HEK293 (cell line): ENCODE results near the gene CHCHD2.
"Not testable (repeated sequence)": the region's sequence is repeated elsewhere in the genome, so short reads cannot be mapped to it uniquely, and the experiment has no call there.

ENCODE experiments used
- CTCF ChIA-PET: fragments of 350-600 bp; formaldehyde crosslinking; extraction: SDS; loops from one replicate; lab custom pipeline; 2021; ENCODE audit warnings: antibody characterized with exemption; lab: Yijun Ruan, JAX
- POLR2A ChIA-PET: fragments of 300-600 bp; formaldehyde crosslinking; extraction: SDS; loops from one replicate; lab custom pipeline; 2020; ENCODE audit warnings: antibody characterized with exemption, inconsistent platforms; lab: Yijun Ruan, JAX
- H3K27ac ChIP-seq: fragments of 200-500 bp; sonication (Bioruptor generic); 2 replicates; pipeline ENCODE4 v1.5.1; 2014; ENCODE audit warnings: low read depth, low read length, control low read depth, inconsistent platforms; ENCODE audit errors: extremely low read depth
- H3K36me3 ChIP-seq, 2 experiments: fragments of 200-500 bp in 1 of 2; sonication (Bioruptor generic) in 1 of 2; 1 replicate in 1 of 2; 2 replicates in 1 of 2; pipeline ENCODE4 v1.5.1; 2014 to 2017; ENCODE audit warnings: inconsistent platforms in 2 of 2, low read length in 2 of 2; ENCODE audit not compliant: control insufficient read depth in 2 of 2, insufficient read depth in 1 of 2
- H3K4me1 ChIP-seq: fragments of 200-500 bp; sonication (Bioruptor generic); 2 replicates; pipeline ENCODE4 v1.5.1; 2014; ENCODE audit warnings: mild to moderate bottlenecking, low read length, inconsistent platforms; ENCODE audit not compliant: control insufficient read depth, insufficient read depth
- H3K4me3 ChIP-seq: 2 replicates; pipeline ENCODE4 v1.5.1; 2011; ENCODE audit warnings: low read depth, mild to moderate bottlenecking, control low read depth, low read length, moderate library complexity
- H3K9me3 ChIP-seq: fragments of 200-500 bp; sonication (Bioruptor generic); 2 replicates; pipeline ENCODE4 v1.5.1; 2014; ENCODE audit warnings: low read depth, low read length, inconsistent platforms; ENCODE audit not compliant: control insufficient read depth, insufficient read depth
- GLI2 ChIP-seq: fragments of 450-650 bp; formaldehyde crosslinking; IDR thresholded peaks from 2 replicates; pipeline ENCODE4; 2017; ENCODE audit warnings: missing biosample characterization, missing genetic modification characterization, low read depth, borderline replicate concordance
- IKZF3 ChIP-seq: fragments of 450-650 bp; IDR thresholded peaks from 2 replicates; pipeline ENCODE4 v1.5.0; 2018; ENCODE audit warnings: missing biosample characterization, mild to moderate bottlenecking, missing genetic modification characterization, moderate library complexity
- INSM2 ChIP-seq: fragments of 450-650 bp; formaldehyde crosslinking; IDR thresholded peaks from 2 replicates; pipeline ENCODE4 v1.5.1; 2016; ENCODE audit warnings: missing biosample characterization, missing genetic modification characterization
- KLF10 ChIP-seq: fragments of 450-650 bp; IDR thresholded peaks from 2 replicates; pipeline ENCODE4 v1.5.1; 2018; ENCODE audit warnings: missing biosample characterization, mild to moderate bottlenecking, missing genetic modification characterization
- PRDM2 ChIP-seq: fragments of 450-650 bp; formaldehyde crosslinking; IDR thresholded peaks from 2 replicates; pipeline ENCODE4 v1.5.1; 2016; ENCODE audit warnings: missing biosample characterization, missing genetic modification characterization, borderline replicate concordance
- SCRT2 ChIP-seq: fragments of 450-650 bp; formaldehyde crosslinking; IDR thresholded peaks from 2 replicates; pipeline ENCODE4 v1.5.1; 2016; ENCODE audit warnings: missing biosample characterization, missing genetic modification characterization
- ZNF214 ChIP-seq: fragments of 450-650 bp; formaldehyde crosslinking; IDR thresholded peaks from 2 replicates; pipeline ENCODE4 v1.5.1; 2017; ENCODE audit warnings: missing biosample characterization, mild to moderate bottlenecking, missing genetic modification characterization, borderline replicate concordance
- ZNF549 ChIP-seq: fragments of 450-650 bp; IDR thresholded peaks from 2 replicates; pipeline ENCODE4 v1.5.1; 2018; ENCODE audit warnings: missing biosample characterization, missing genetic modification characterization, mild to moderate bottlenecking, inconsistent platforms, moderate library complexity
- ZSCAN4 ChIP-seq: fragments of 450-650 bp; formaldehyde crosslinking; IDR thresholded peaks from 2 replicates; pipeline ENCODE4 v1.5.1; 2017; ENCODE audit warnings: missing biosample characterization, missing genetic modification characterization
- ZSCAN5A ChIP-seq: fragments of 450-650 bp; formaldehyde crosslinking; IDR thresholded peaks from 2 replicates; pipeline ENCODE4 v1.5.1; 2016; ENCODE audit warnings: missing biosample characterization, missing genetic modification characterization

CHCHD2 gene

GRCh38 chr7:56080726-56081435 is 25.4 kb downstream of the CHCHD2 start:
- H3K9me3 ChIP-seq, CTCF ChIA-PET, H3K4me3 ChIP-seq, POLR2A ChIA-PET, H3K4me1 ChIP-seq, H3K27ac ChIP-seq: not testable (repeated sequence)
- H3K36me3 ChIP-seq = peaks cover 9 to 30% of the 10 kb centered on the region in 2 experiments; a peak in 2 of 3 replicates

GRCh38 chr7:56079450-56080185 is 26.7 kb downstream of the CHCHD2 start:
- no peaks in the 10 kb centered on the region for H3K4me1 ChIP-seq

GRCh38 chr7:56078196-56078595 is 28.1 kb downstream of the CHCHD2 start:
- Histone ChIP-seq H3K36me3 (peaks cover 18 to 31% of the 10 kb centered on the region in 2 experiments; a peak in 2 of 3 replicates), H3K4me1 (no peaks in the 10 kb centered on the region), H3K9me3 (no peaks in the 10 kb centered on the region), H3K4me3 (no peak overlapping the region), H3K27ac (no peak overlapping the region)
- CTCF ChIA-PET = interaction anchor here (0.6 kb wide), 2 partner anchors 137 to 485 kb away, joined by 3 to 5 read pairs; no protein-coding TSS in a partner anchor
- TF ChIP-seq ZNF214 (tag by site-specific recombination) (no peak), INSM2 (tag by site-specific recombination) (no peak), IKZF3 (no peak), ZSCAN5A (tag by site-specific recombination) (no peak), ZSCAN4 (no peak), KLF10 (tag by site-specific recombination) (no peak), SCRT2 (tag by site-specific recombination) (no peak), PRDM2 (tag by site-specific recombination) (no peak), ZNF549 (tag by site-specific recombination) (no peak)
- POLR2A ChIA-PET = interaction anchor here (0.8 kb wide), 1 partner anchor 13 kb away, joined by 6 read pairs; no protein-coding TSS in a partner anchor

More at GRCh38 chr7:56079450-56080185, 26.7 kb downstream of the CHCHD2 start:
- ChIA-PET CTCF (interaction anchor here (1.0 kb wide), 1 partner anchor 248 kb away, joined by 3 read pairs; no protein-coding TSS in a partner anchor), POLR2A (no interaction called here)
- TF ChIP-seq GLI2 (tag by site-specific recombination) = no peak
- H3K9me3 ChIP-seq = no peaks in the 10 kb centered on the region
- no peak overlapping the region for H3K27ac ChIP-seq
- no peak overlapping the region for H3K4me3 ChIP-seq
- peaks cover 17 to 30% of the 10 kb centered on the region in 2 experiments; a peak in 2 of 3 replicates for H3K36me3 ChIP-seq
